GM18517 (cell line): ENCODE data around the gene IVL.

Experiments used
- ATAC-seq: cut with Tn5 transposase; IDR thresholded peaks from one replicate; pipeline ENCODE4 v1.9.1; 2021; ENCODE audit warnings: mild to moderate bottlenecking, moderate library complexity; ENCODE audit not compliant: unreplicated experiment

The IVL gene

GRCh38 chr1:152888126-152888525, 20.2 kb upstream of the IVL start:
- no peak for ATAC-seq

- no peak for ATAC-seq
Measured at GRCh38 chr1:152899027-152899426, 9.3 kb upstream of the IVL start.

GRCh38 chr1:152899883-152900282, 8.5 kb upstream of the IVL start:
- ATAC-seq: no peak

GRCh38 chr1:152901631-152902030, 6.7 kb upstream of the IVL start:
- ATAC-seq: no peak

GRCh38 chr1:152902636-152903035, 5.7 kb upstream of the IVL start:
- ATAC-seq: no peak

- no peak for ATAC-seq
Measured at GRCh38 chr1:152904688-152905440, 3.5 kb upstream of the IVL start.

- ATAC-seq: no peak
Measured at GRCh38 chr1:152906023-152906565, 2.3 kb upstream of the IVL start.

GRCh38 chr1:152909206-152909605, 860 bp downstream of the IVL start:
- ATAC-seq: no peak

GRCh38 chr1:152912471-152912870, 4.1 kb downstream of the IVL start:
- no peak for ATAC-seq

- ATAC-seq: no peak
Measured at GRCh38 chr1:152912900-152913299, 4.6 kb downstream of the IVL start.

- no peak for ATAC-seq
Measured at GRCh38 chr1:152917794-152918193, 9.4 kb downstream of the IVL start.

GRCh38 chr1:152919071-152919470, 10.7 kb downstream of the IVL start:
- ATAC-seq: no peak

GRCh38 chr1:152924191-152924590, 15.8 kb downstream of the IVL start:
- ATAC-seq: no peak

GRCh38 chr1:152926091-152926490, 17.7 kb downstream of the IVL start:
- no peak for ATAC-seq

GRCh38 chr1:152928671-152929070, 20.3 kb downstream of the IVL start:
- no peak for ATAC-seq

GRCh38 chr1:152932170-152932811, 23.9 kb downstream of the IVL start:
- ATAC-seq: no peak

GRCh38 chr1:152933196-152933595, 24.9 kb downstream of the IVL start:
- ATAC-seq: no peak

- no peak for ATAC-seq
Measured at GRCh38 chr1:152940614-152941013, 32.3 kb downstream of the IVL start.

GRCh38 chr1:152941037-152941711, 32.8 kb downstream of the IVL start:
- ATAC-seq: no peak

GRCh38 chr1:152942161-152942560, 33.8 kb downstream of the IVL start:
- no peak for ATAC-seq

GRCh38 chr1:152946248-152946647, 37.9 kb downstream of the IVL start:
- ATAC-seq: no peak
